ENCODE data around the gene RHOXF2. TPM values are rescaled to one million over a fixed set of nuclear protein-coding genes. Genes with fewer than 3 reads are reported as not detected.

Gene RHOXF2
- total and polyA plus RNA-seq, 9 of the 15 experiments (the other 6 are each of a cell fraction or from before 2014, with no cell fraction given): 36.0 to 200 (median 141) TPM

GRCh38 chrX:120207009-120207605 is 48.7 kb downstream of the RHOXF2 start:
- BruUV-seq (replicated peaks): no TSS peak
- Histone ChIP-seq H2AFZ (ENCODE audit: low read depth, low read length) (no peak overlapping the region), H3K79me2 (ENCODE audit: control insufficient read depth, insufficient read depth, low read length) (no peaks in the 10 kb centered on the region), H3K9ac (ENCODE audit: insufficient read depth in 1 of 2, low read depth in 2 of 2, low read length in 2 of 2) (no peak overlapping the region), H3K9me3 (replicated peaks; ENCODE audit: control insufficient read depth, insufficient read depth, low read depth, low read length) (no peaks in the 10 kb centered on the region), H3K27me3 (ENCODE audit: control insufficient read depth in 2 of 2, insufficient read depth in 2 of 2, low read length in 2 of 2) (no peaks in the 10 kb centered on the region; a peak in 1 of 5 replicates), H3K4me1 (replicated peaks in 1 of 2; ENCODE audit: control insufficient read depth in 2 of 2, insufficient read depth in 2 of 2, low read length in 2 of 2) (no peaks in the 10 kb centered on the region; a peak in 1 of 5 replicates), H4K20me1 (replicated peaks; ENCODE audit: control insufficient read depth, insufficient read depth, low read length) (no peaks in the 10 kb centered on the region), H3K27ac (ENCODE audit: extremely low read depth, low read depth, low read length) (no peak overlapping the region), H3K36me3 (ENCODE audit: control insufficient read depth, insufficient read depth, low read length) (no peaks in the 10 kb centered on the region), H3K4me2 (ENCODE audit: insufficient read depth, low read length) (no peak overlapping the region), H3K9me1 (ENCODE audit: control insufficient read depth, insufficient read depth, low read length) (no peaks in the 10 kb centered on the region), H3K4me3 (no peak overlapping the region)
- FAIRE-seq (no peak), DNase-seq (ENCODE audit: extremely low read depth in 1 of 4, low spot score in 3 of 4) (no peak), ATAC-seq (no peak)
- ChIA-PET POLR2A (no interaction called here), CTCF (ENCODE audit: low intra/inter-chr PET ratio) (no interaction called here)
- in situ Hi-C loops (cut with MboI): no loop called here
- WGBS (ENCODE audit: insufficient coverage, low coverage, missing lambda C conversion rate): 22% methylated on average over 8 of the region's 8 CpGs
- intact Hi-C loops (cut with micrococcal nuclease): no loop called here
- TF ChIP-seq, protein P1, sequence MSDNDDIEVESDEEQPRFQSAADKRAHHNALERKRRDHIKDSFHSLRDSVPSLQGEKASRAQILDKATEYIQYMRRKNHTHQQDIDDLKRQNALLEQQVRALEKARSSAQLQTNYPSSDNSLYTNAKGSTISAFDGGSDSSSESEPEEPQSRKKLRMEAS (CRISPR knock-in tag; IDR thresholded peaks at IDR 0.05): no peak
- TF ChIP-seq PHF21A (IDR thresholded peaks at IDR 0.05; ENCODE audit: borderline replicate concordance, low read depth) (no peak), ASH1L (IDR thresholded peaks at IDR 0.05; ENCODE audit: borderline replicate concordance, low read depth, partially characterized antibody) (no peak), ZNF124 (CRISPR knock-in tag; IDR thresholded peaks at IDR 0.05) (no peak), ZNF316 (IDR thresholded peaks at IDR 0.05) (no peak), GTF3C2 (IDR thresholded peaks at IDR 0.05; ENCODE audit: borderline replicate concordance, extremely low read depth, insufficient read length) (no peak), HDAC1 (IDR thresholded peaks at IDR 0.05) (no peak), FOXP1 (CRISPR knock-in tag; IDR thresholded peaks at IDR 0.05) (no peak), BDP1 (IDR thresholded peaks at IDR 0.05; ENCODE audit: insufficient read depth, insufficient read length) (no peak), MIER1 (IDR thresholded peaks at IDR 0.05; ENCODE audit: low read depth) (no peak), PURB (CRISPR knock-in tag; IDR thresholded peaks at IDR 0.05; ENCODE audit: low read depth) (no peak), ZNF79 (CRISPR knock-in tag; IDR thresholded peaks at IDR 0.05; ENCODE audit: low read depth) (no peak), RCOR1 (IDR thresholded peaks at IDR 0.05; ENCODE audit: borderline replicate concordance in 1 of 2, low read depth in 2 of 2, low read length in 2 of 2) (no peak)
- TF ChIP-seq, protein P2, sequence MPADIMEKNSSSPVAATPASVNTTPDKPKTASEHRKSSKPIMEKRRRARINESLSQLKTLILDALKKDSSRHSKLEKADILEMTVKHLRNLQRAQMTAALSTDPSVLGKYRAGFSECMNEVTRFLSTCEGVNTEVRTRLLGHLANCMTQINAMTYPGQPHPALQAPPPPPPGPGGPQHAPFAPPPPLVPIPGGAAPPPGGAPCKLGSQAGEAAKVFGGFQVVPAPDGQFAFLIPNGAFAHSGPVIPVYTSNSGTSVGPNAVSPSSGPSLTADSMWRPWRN (IDR thresholded peaks at IDR 0.05; ENCODE audit: low read depth): no peak
